ENCODE measurements around the gene SUMO4.

The SUMO4 gene

DNA sequence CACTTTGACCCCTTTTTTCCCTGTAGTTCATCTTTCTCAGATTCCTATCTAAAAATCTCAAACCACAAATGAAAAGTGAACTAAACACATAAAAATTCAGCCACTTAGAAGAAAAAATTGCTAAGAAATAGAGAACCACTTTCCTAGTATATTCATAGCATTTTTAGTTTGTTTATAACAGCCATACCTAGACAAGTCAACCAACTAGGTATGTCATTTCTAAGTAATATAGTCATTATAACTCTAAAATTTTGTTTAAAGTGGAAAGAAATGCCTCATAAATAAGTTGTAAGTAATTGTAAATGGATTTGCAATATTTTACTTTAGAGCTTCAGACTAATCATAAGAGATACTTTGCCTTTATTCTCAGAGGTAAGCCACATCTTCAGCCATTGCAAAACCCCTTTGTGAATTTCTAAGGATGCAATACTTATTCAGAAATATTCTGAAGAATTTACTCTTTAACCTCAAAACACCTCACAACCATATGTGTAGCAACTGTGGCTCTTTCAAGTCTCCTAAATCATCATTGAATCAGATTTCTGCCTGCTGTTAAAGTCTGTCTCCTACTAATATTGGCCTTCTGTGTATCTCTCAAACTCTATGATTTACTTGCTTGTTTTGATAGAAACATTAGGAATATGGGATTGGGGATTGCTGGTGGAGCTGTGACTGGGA, 6.9 kb upstream of the SUMO4 start:
- Histone ChIP-seq H3K9me2 (replicated peaks; ENCODE audit: low read depth, low read length) (no peaks in the 10 kb centered on the region), H3K4me1 (ENCODE audit: insufficient read depth, low read length, poor library complexity, severe bottlenecking) (peaks cover 10% of the 10 kb centered on the region), H3K4me2 (ENCODE audit: low read depth, low read length, poor library complexity, severe bottlenecking) (no peak overlapping the region), H3K4me3 (ENCODE audit: low read length, poor library complexity, severe bottlenecking) (no peak overlapping the region), H3K36me3 (ENCODE audit: insufficient read depth, low read length) (peaks cover 13% of the 10 kb centered on the region; the same call in 1 of the 2 replicates), H4K20me1 (ENCODE audit: insufficient read depth, low read length, poor library complexity, severe bottlenecking) (no peaks in the 10 kb centered on the region), H3K79me2 (ENCODE audit: insufficient read depth, low read length) (peaks cover 11% of the 10 kb centered on the region; the same call in 1 of the 2 replicates), H3K27me3 (ENCODE audit: insufficient read depth, low read length, poor library complexity, severe bottlenecking) (no peaks in the 10 kb centered on the region), H2AFZ (ENCODE audit: low read length) (no peak overlapping the region), H3K9me3 (ENCODE audit: insufficient read depth, low read depth, low read length) (no peaks in the 10 kb centered on the region), H3K9ac (ENCODE audit: low read depth, low read length, poor library complexity, severe bottlenecking) (no peak overlapping the region), H3F3A (ENCODE audit: low read depth) (0 out of 2 replicates have a peak, but pooled peaks cover 3% of the 10 kb centered on the region)
- TF ChIP-seq EZH2phosphoT487 (IDR thresholded peaks at IDR 0.05; ENCODE audit: borderline replicate concordance) (no peak), CTCF (conservative IDR thresholded peaks at IDR 0.05; ENCODE audit: low read length) (no peak)

GRCh38 chr6:149395185-149395584, 4.9 kb upstream of the SUMO4 start:
- H3K79me2 ChIP-seq (ENCODE audit: insufficient read depth, low read length) = peaks cover 11% of the 10 kb centered on the region; the same call in 1 of the 2 replicates
- H3K4me1 ChIP-seq (ENCODE audit: insufficient read depth, low read length, poor library complexity, severe bottlenecking) = peaks cover 10% of the 10 kb centered on the region
- no peak overlapping the region for H2AFZ ChIP-seq (ENCODE audit: low read length)
- H3K9me3 ChIP-seq (ENCODE audit: insufficient read depth, low read depth, low read length) = no peaks in the 10 kb centered on the region
- 0 out of 2 replicates have a peak, but pooled peaks cover 3% of the 10 kb centered on the region for H3F3A ChIP-seq (ENCODE audit: low read depth)
- H3K4me3 ChIP-seq (ENCODE audit: low read length, poor library complexity, severe bottlenecking) = no peak overlapping the region
- no peaks in the 10 kb centered on the region for H3K27me3 ChIP-seq (ENCODE audit: insufficient read depth, low read length, poor library complexity, severe bottlenecking)
- H3K36me3 ChIP-seq (ENCODE audit: insufficient read depth, low read length) = peaks cover 34% of the 10 kb centered on the region
- no peaks in the 10 kb centered on the region for H3K9me2 ChIP-seq (replicated peaks; ENCODE audit: low read depth, low read length)
- no peak overlapping the region for H3K9ac ChIP-seq (ENCODE audit: low read depth, low read length, poor library complexity, severe bottlenecking)
- H3K4me2 ChIP-seq (ENCODE audit: low read depth, low read length, poor library complexity, severe bottlenecking) = no peak overlapping the region
- no peak for TF ChIP-seq CTCF (conservative IDR thresholded peaks at IDR 0.05; ENCODE audit: low read length)
- TF ChIP-seq EZH2phosphoT487 (IDR thresholded peaks at IDR 0.05; ENCODE audit: borderline replicate concordance) = no peak
- H4K20me1 ChIP-seq (ENCODE audit: insufficient read depth, low read length, poor library complexity, severe bottlenecking) = no peaks in the 10 kb centered on the region

DNA sequence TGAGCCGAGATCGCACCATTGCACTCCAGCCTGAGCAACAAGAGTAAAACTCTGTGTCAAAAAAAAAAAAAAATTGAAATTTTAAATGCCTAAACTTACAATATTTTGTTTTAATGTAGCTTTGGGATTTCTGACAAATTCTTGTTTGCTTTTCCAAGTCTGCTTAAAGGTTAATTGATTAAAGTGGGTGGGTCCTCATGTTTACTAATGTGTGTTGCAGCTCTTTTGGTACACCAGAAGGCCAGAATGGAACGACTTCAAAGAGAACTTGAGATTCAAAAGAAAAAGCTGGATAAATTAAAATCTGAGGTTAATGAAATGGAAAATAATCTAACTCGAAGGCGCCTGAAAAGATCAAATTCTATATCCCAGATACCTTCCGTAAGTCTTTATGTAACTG, 2.7 kb upstream of the SUMO4 start:
- Histone ChIP-seq H3K27me3 (ENCODE audit: insufficient read depth, low read length, poor library complexity, severe bottlenecking) (no peaks in the 10 kb centered on the region), H3K4me1 (ENCODE audit: insufficient read depth, low read length, poor library complexity, severe bottlenecking) (peaks cover 9% of the 10 kb centered on the region), H3K9me3 (ENCODE audit: insufficient read depth, low read depth, low read length) (no peaks in the 10 kb centered on the region), H3K4me2 (ENCODE audit: low read depth, low read length, poor library complexity, severe bottlenecking) (no peak overlapping the region), H3K4me3 (ENCODE audit: low read length, poor library complexity, severe bottlenecking) (no peak overlapping the region), H3F3A (ENCODE audit: low read depth) (0 out of 2 replicates have a peak, but pooled peaks cover 3% of the 10 kb centered on the region), H3K9me2 (replicated peaks; ENCODE audit: low read depth, low read length) (no peaks in the 10 kb centered on the region), H3K79me2 (ENCODE audit: insufficient read depth, low read length) (peaks cover 8% of the 10 kb centered on the region; the same call in 1 of the 2 replicates), H2AFZ (ENCODE audit: low read length) (no peak overlapping the region), H4K20me1 (ENCODE audit: insufficient read depth, low read length, poor library complexity, severe bottlenecking) (no peaks in the 10 kb centered on the region), H3K36me3 (ENCODE audit: insufficient read depth, low read length) (peaks cover 48% of the 10 kb centered on the region), H3K9ac (ENCODE audit: low read depth, low read length, poor library complexity, severe bottlenecking) (no peak overlapping the region)
- TF ChIP-seq CTCF (conservative IDR thresholded peaks at IDR 0.05; ENCODE audit: low read length) (no peak), EZH2phosphoT487 (IDR thresholded peaks at IDR 0.05; ENCODE audit: borderline replicate concordance) (no peak)
